ENCODE results near the gene MCRIP2.

The MCRIP2 gene

GRCh38 chr16:648071-648780 lies 6.6 kb downstream of the MCRIP2 start:
- peaks cover 22% of the 10 kb centered on the region for H3F3A ChIP-seq (ENCODE audit: insufficient read depth, low read length)
- H3K9ac ChIP-seq (ENCODE audit: low read length), result peak overlapping the region; percentile 97
- no peaks in the 10 kb centered on the region for H3K9me3 ChIP-seq (replicated peaks; ENCODE audit: insufficient read depth, low read length)
- H2AFZ ChIP-seq (ENCODE audit: low read length), result peak overlapping the region; percentile 81; the same call in 1 of the 2 replicates
- no peaks in the 10 kb centered on the region for H3K36me3 ChIP-seq (replicated peaks; ENCODE audit: insufficient read depth, low read length)
- peak overlapping the region; percentile 99 for H3K4me2 ChIP-seq (ENCODE audit: low read depth, low read length)
- no peaks in the 10 kb centered on the region for H4K20me1 ChIP-seq (ENCODE audit: insufficient read depth, low read length)
- peaks cover 70% of the 10 kb centered on the region for H3K79me2 ChIP-seq (ENCODE audit: low read length)
- H3K9me2 ChIP-seq (replicated peaks; ENCODE audit: insufficient read depth, low read length), result no peaks in the 10 kb centered on the region
- TF ChIP-seq, protein P1, sequence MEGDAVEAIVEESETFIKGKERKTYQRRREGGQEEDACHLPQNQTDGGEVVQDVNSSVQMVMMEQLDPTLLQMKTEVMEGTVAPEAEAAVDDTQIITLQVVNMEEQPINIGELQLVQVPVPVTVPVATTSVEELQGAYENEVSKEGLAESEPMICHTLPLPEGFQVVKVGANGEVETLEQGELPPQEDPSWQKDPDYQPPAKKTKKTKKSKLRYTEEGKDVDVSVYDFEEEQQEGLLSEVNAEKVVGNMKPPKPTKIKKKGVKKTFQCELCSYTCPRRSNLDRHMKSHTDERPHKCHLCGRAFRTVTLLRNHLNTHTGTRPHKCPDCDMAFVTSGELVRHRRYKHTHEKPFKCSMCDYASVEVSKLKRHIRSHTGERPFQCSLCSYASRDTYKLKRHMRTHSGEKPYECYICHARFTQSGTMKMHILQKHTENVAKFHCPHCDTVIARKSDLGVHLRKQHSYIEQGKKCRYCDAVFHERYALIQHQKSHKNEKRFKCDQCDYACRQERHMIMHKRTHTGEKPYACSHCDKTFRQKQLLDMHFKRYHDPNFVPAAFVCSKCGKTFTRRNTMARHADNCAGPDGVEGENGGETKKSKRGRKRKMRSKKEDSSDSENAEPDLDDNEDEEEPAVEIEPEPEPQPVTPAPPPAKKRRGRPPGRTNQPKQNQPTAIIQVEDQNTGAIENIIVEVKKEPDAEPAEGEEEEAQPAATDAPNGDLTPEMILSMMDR (IDR thresholded peaks at IDR 0.05; ENCODE audit: low read length), result peak; percentile 74
- TF ChIP-seq EZH2phosphoT487 (IDR thresholded peaks at IDR 0.05; ENCODE audit: low read length), result no peak
- peak overlapping the region; percentile 89 for H3K4me3 ChIP-seq (ENCODE audit: low read length)
- no peaks in the 10 kb centered on the region for H3K27me3 ChIP-seq (replicated peaks; ENCODE audit: insufficient read depth, low read length)
- H3K27ac ChIP-seq (ENCODE audit: low read length), result peak overlapping the region; percentile 83
- peaks cover 4% of the 10 kb centered on the region; the same call in 1 of the 2 replicates for H3K4me1 ChIP-seq (ENCODE audit: low read length)
- DNase-seq, result peak; percentile 81

- peak; percentile 97 for DNase-seq
- Histone ChIP-seq H3K27me3 (replicated peaks; ENCODE audit: insufficient read depth, low read length) (no peaks in the 10 kb centered on the region), H3K9ac (ENCODE audit: low read length) (peak within 1 kb of the TSS; percentile 97), H2AFZ (ENCODE audit: low read length) (peak within 1 kb of the TSS; percentile 81), H4K20me1 (ENCODE audit: insufficient read depth, low read length) (no peaks in the 10 kb centered on the region), H3K4me2 (ENCODE audit: low read depth, low read length) (peak within 1 kb of the TSS; percentile 99), H3K4me3 (ENCODE audit: low read length) (peak within 1 kb of the TSS; percentile 89), H3F3A (ENCODE audit: insufficient read depth, low read length) (peaks cover 22% of the 10 kb centered on the region), H3K36me3 (replicated peaks; ENCODE audit: insufficient read depth, low read length) (no peaks in the 10 kb centered on the region), H3K27ac (ENCODE audit: low read length) (peak within 1 kb of the TSS; percentile 83), H3K4me1 (ENCODE audit: low read length) (peaks cover 4% of the 10 kb centered on the region; the same call in 1 of the 2 replicates), H3K79me2 (ENCODE audit: low read length) (peaks cover 63% of the 10 kb centered on the region), H3K9me2 (replicated peaks; ENCODE audit: insufficient read depth, low read length) (no peaks in the 10 kb centered on the region), H3K9me3 (replicated peaks; ENCODE audit: insufficient read depth, low read length) (no peaks in the 10 kb centered on the region)
- TF ChIP-seq EZH2phosphoT487 (IDR thresholded peaks at IDR 0.05; ENCODE audit: low read length) (no peak), EZH2 (optimal IDR thresholded peaks at IDR 0.05; ENCODE audit: low read depth, low read length) (no peak)
- TF ChIP-seq, protein P1 (IDR thresholded peaks at IDR 0.05; ENCODE audit: low read length), result no peak
These were observed 7.4 kb downstream of the MCRIP2 start, which contains the start of gene WDR90 for GRCh38 chr16:648781-649589. Gene WDR90 (plus strand): TSS chr16:649365. CDS start chr16:649417, 52 bp downstream.

- Histone ChIP-seq H3K36me3 (replicated peaks; ENCODE audit: insufficient read depth, low read length) (no peaks in the 10 kb centered on the region), H3K9me2 (replicated peaks; ENCODE audit: insufficient read depth, low read length) (no peaks in the 10 kb centered on the region), H4K20me1 (ENCODE audit: insufficient read depth, low read length) (no peaks in the 10 kb centered on the region), H3K9ac (ENCODE audit: low read length) (peak overlapping the region; percentile 97), H3K27me3 (replicated peaks; ENCODE audit: insufficient read depth, low read length) (no peaks in the 10 kb centered on the region), H3K4me3 (ENCODE audit: low read length) (peak overlapping the region; percentile 89), H3K9me3 (replicated peaks; ENCODE audit: insufficient read depth, low read length) (no peaks in the 10 kb centered on the region), H3K79me2 (ENCODE audit: low read length) (peaks cover 56% of the 10 kb centered on the region), H3F3A (ENCODE audit: insufficient read depth, low read length) (peaks cover 22% of the 10 kb centered on the region), H3K4me1 (ENCODE audit: low read length) (peaks cover 4% of the 10 kb centered on the region; the same call in 1 of the 2 replicates), H3K27ac (ENCODE audit: low read length) (no peak overlapping the region; the same call in 1 of the 2 replicates), H2AFZ (ENCODE audit: low read length) (peak overlapping the region; percentile 24; the same call in 1 of the 2 replicates), H3K4me2 (ENCODE audit: low read depth, low read length) (peak overlapping the region; percentile 99)
- peak; percentile 32 for DNase-seq
- TF ChIP-seq, protein P1 (IDR thresholded peaks at IDR 0.05; ENCODE audit: low read length), result no peak
- TF ChIP-seq EZH2 (optimal IDR thresholded peaks at IDR 0.05; ENCODE audit: low read depth, low read length), result no peak
- no peak for TF ChIP-seq EZH2phosphoT487 (IDR thresholded peaks at IDR 0.05; ENCODE audit: low read length)
These were observed 8.0 kb downstream of the MCRIP2 start for GRCh38 chr16:649631-650030.
